ENCODE measurements around the gene RING1. TPM values are rescaled to one million over a fixed set of nuclear protein-coding genes. Genes with fewer than 3 reads are reported as not detected.

RING1 gene
- 10 to 100 TPM; 26.5 to 32.1 (median 28.0) TPM for total RNA-seq
- 10 to 100 TPM; 28.6 to 35.1 TPM for polyA plus RNA-seq
- long read RNA-seq, donor 1, partial matches to known transcripts: 9 of 12 reads
- long read RNA-seq, donor 1, other reads (novel, unspliced or antisense): 1 of 12 reads
- long read RNA-seq, donor 2, partial matches to known transcripts: 8 of 12 reads
- long read RNA-seq, donor 2, other reads (novel, unspliced or antisense): 2 of 12 reads
- long read RNA-seq, donor 3, partial matches to known transcripts: 9 of 9 reads
- long read RNA-seq, donor 3, other reads (novel, unspliced or antisense): 0 of 9 reads

DNA sequence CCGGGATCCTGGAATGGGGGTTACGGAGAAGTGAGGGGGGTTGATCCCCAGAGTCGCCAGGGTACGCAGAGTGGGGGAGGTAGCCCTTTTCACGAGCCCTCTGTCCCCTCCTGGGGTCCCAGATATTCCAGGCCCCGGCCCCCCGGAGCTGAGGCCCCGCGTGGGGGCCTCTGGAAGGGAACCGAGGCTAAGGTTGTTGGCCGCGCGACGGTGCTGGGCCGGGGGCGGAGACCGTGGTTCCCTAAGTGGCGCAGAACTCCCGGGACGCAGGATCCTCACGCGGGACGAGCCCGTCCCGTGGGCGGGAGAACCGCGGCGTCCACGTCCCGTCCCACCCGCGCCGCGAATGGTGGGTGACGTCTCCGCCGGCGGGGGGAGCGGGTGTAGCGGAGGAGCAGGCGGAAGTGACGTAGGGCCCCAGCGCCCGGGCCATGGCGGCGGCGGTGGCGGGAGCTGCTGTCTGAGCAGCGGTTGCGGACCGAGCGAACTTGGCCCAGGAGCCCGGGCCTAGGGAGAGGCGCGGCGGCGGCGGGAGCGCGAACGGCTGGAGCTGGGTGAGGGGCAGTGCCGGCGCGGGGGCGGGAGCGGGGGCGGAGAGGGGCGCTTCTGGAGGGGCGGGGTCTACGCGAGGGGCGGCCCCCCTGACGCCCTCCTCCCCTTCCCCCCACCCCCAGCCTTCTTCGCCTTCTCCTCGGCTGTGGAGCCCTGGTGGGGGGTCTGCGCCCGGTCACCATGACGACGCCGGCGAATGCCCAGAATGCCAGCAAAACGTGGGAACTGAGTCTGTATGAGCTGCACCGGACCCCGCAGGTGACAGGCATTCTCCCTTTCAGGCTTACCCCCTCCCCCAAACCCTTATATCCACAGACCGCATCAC lies at the start of gene RING1:
RING1 (plus strand) TSS at position 410 of the 877 bp plus-strand sequence; CDS start at position 733, 323 bp downstream.
- TF ChIP-seq, protein P1, sequence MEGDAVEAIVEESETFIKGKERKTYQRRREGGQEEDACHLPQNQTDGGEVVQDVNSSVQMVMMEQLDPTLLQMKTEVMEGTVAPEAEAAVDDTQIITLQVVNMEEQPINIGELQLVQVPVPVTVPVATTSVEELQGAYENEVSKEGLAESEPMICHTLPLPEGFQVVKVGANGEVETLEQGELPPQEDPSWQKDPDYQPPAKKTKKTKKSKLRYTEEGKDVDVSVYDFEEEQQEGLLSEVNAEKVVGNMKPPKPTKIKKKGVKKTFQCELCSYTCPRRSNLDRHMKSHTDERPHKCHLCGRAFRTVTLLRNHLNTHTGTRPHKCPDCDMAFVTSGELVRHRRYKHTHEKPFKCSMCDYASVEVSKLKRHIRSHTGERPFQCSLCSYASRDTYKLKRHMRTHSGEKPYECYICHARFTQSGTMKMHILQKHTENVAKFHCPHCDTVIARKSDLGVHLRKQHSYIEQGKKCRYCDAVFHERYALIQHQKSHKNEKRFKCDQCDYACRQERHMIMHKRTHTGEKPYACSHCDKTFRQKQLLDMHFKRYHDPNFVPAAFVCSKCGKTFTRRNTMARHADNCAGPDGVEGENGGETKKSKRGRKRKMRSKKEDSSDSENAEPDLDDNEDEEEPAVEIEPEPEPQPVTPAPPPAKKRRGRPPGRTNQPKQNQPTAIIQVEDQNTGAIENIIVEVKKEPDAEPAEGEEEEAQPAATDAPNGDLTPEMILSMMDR (IDR thresholded peaks at IDR 0.05): no peak
- peaks cover 0 to 38% (median 12%) of the 10 kb centered on the region in 9 donors for H3K36me3 ChIP-seq
- ATAC-seq (peak; percentile 82 to 89 (median 86)), DNase-seq (peak; percentile 90)
- peak within 1 kb of the TSS; percentile 60 to 98 (median 94) for H3K4me3 ChIP-seq
- H3K27ac ChIP-seq: peak within 1 kb of the TSS; percentile 79 to 99 (median 97)
- H3K27me3 ChIP-seq: peaks cover 0 to 9% (median 0%) of the 10 kb centered on the region in 7 donors
- H3K9me3 ChIP-seq: no peaks in the 10 kb centered on the region
- peaks cover 10 to 53% (median 37%) of the 10 kb centered on the region in 9 donors for H3K4me1 ChIP-seq
- 0 to 1% methylated on average over 58 to 86 of the region's 86 CpGs for WGBS, 2 donors
- intact Hi-C loops (cut with DNase I): loop anchor here in 2 of 10 donors (10.0 kb wide), 2 partner anchors 486 to 1034 kb away; partner anchors contain the start of genes AGPAT1 (in 1 of the 2) and RNF5 (in 1 of the 2)

DNA sequence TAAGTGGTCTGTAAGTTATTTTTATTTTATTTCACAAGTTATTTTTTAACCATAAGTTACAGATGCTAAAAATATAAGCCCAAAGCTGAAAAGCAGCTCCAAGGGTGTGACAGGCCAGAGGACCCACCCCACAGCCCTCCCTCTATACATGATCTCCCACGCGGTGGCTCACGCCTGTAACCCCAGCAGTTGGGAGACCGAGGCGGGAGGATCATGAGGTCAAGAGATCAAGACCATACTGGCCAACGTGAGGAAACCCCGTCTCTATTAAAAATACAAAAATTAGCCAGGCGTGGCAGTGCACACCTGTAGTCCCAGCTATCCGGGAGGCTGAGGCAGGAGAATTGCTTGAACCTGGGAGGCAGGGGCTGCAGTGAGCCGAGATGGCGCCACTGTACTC lies 48.2 kb upstream of the RING1 start:
- Histone ChIP-seq H3K9me3 (no peaks in the 10 kb centered on the region), H3K4me3 (no peak overlapping the region), H3K27me3 (no peaks in the 10 kb centered on the region), H3K27ac (no peak overlapping the region), H3K36me3 (no peaks in the 10 kb centered on the region), H3K4me1 (peaks cover 0 to 21% (median 7%) of the 10 kb centered on the region in 9 donors)
- DNase-seq: no peak
- TF ChIP-seq, protein P1 (IDR thresholded peaks at IDR 0.05): no peak
- intact Hi-C loops (cut with DNase I): loop anchor here in 9 of 10 donors (2.0 to 5.0 kb wide), 5 partner anchors 37 to 89 kb away; no protein-coding TSS in a partner anchor
- no peak for ATAC-seq
- 91 to 92% methylated on average over 11 of the region's 11 CpGs for WGBS, 2 donors

DNA sequence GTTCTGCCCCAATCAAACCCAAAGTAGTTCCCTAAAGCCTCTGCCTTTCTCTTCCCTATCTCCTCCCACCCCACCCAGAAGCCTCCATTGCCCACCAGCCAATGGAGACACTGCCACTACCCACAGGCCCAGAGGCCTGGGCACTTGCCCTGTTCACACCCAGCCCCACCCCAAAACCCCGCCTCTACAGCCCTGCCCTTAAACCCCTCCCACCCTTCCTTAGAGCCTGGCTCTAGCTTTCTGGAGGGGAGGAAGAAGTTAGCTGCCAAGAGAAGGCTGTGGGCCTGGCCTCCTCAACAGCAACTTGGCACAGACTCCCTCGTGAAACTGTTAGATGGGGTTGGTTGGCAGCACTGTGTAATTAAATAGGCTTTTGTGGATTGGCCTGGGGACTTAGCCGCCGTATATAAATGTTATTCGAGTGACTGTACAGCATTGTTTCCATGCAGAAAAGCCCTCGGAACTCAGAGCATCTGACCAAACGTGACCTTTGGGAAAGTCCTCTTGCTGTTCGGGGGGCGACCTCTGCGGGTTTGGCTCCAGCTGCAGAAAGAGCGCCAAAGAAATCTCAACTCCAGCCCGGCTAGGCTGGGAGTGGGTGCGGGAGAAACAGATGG lies 47.5 kb upstream of the RING1 start:
- Histone ChIP-seq H3K9me3 (no peaks in the 10 kb centered on the region), H3K36me3 (no peaks in the 10 kb centered on the region), H3K27ac (peak overlapping the region in 1 of 10 donors; percentile 45), H3K4me3 (peak overlapping the region in 3 of 10 donors; percentile 58 to 60 (median 59)), H3K4me1 (peaks cover 0 to 21% (median 7%) of the 10 kb centered on the region in 9 donors), H3K27me3 (no peaks in the 10 kb centered on the region)
- peak in 7 of 8 donors; percentile 16 to 52 (median 30) for ATAC-seq
- DNase-seq: peak in 1 of 2 donors; percentile 40
- intact Hi-C loops (cut with DNase I): loop anchor here in 9 of 10 donors (1.0 to 5.0 kb wide), 6 partner anchors 36 to 88 kb away; no protein-coding TSS in a partner anchor
- TF ChIP-seq, protein P1 (IDR thresholded peaks at IDR 0.05): no peak
- 41 to 56% methylated on average over 13 of the region's 13 CpGs for WGBS, 2 donors

All from heart right ventricle (tissue), 16 donors.